ENCODE results near the gene RPL18A. TPM values are rescaled to one million over a fixed set of nuclear protein-coding genes. Genes with fewer than 3 reads are reported as not detected.

RPL18A gene
- total and polyA plus RNA-seq, 2 experiments from 2014 or later, result 837 to 1,456 TPM

DNA sequence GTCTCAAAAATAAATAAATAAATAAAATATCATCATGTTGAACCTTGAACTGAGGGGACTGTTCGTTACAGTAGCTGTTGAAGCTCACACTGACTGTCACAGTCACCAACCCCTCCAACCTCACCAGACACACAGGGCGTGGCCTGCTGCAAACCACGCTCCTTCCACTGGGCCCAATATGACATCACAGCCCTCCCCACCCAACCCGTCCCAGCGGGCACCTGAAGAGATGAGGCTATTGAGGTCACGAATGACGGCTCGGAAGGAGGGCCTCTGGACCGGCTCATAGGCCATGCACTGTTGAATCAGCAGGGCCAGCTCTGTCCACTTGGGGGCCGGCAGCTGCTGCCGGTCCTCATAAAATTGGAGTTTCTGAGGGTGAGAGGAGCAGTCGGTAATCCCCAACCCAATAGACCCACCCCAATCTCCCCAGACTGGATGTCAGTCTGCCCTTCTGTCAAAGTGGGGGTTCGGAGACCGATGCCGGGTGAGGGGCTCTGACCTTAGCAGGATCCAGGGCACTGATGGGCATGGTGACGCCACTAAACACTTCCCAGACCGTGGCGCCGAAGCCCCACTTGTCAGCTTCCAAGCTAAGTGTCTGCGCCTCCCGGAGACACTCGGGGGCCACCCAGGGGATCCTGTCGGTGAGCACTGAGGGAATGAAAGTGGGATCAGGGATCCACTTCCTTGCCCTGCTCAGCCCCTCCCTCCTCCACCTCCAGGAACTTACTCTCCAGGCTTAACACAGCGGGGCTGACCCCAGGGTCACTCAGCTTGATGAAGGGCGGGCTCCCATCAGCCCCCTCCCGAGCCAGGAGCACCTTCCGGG lies 25.1 kb upstream of the RPL18A start:
- Histone ChIP-seq H3K4me3 (no peak overlapping the region), H3F3A (ENCODE audit: insufficient read depth) (no peaks in the 10 kb centered on the region), H3K79me2 (ENCODE audit: insufficient read depth) (no peaks in the 10 kb centered on the region), H3K4me1 (ENCODE audit: insufficient read depth) (no peaks in the 10 kb centered on the region), H3K27me3 (replicated peaks; ENCODE audit: insufficient read depth) (no peaks in the 10 kb centered on the region), H3K27ac (no peak overlapping the region), H4K20me1 (ENCODE audit: insufficient read depth) (no peaks in the 10 kb centered on the region), H3K36me3 (ENCODE audit: low read depth) (no peaks in the 10 kb centered on the region), H3K9me2 (ENCODE audit: insufficient read depth) (no peaks in the 10 kb centered on the region), H3K9me3 (ENCODE audit: low read depth) (no peaks in the 10 kb centered on the region), H2AFZ (no peak overlapping the region), H3K9ac (no peak overlapping the region), H3K4me2 (ENCODE audit: unreplicated experiment) (no peak overlapping the region)
- 78 to 80% methylated on average over 27 of the region's 27 CpGs for WGBS, 2 experiments (ENCODE audit: low coverage in 1 of 2, low lambda C conversion rate in 2 of 2, missing lambda C conversion rate in 2 of 2)
- peak; percentile 7 for DNase-seq
- TF ChIP-seq EZH2 (IDR thresholded peaks at IDR 0.05; ENCODE audit: insufficient read depth, poor library complexity, severe bottlenecking) (no peak), EZH2phosphoT487 (IDR thresholded peaks at IDR 0.05; ENCODE audit: insufficient read depth, low read depth) (no peak)
- in situ Hi-C loops (cut with MboI), result no loop called here

DNA sequence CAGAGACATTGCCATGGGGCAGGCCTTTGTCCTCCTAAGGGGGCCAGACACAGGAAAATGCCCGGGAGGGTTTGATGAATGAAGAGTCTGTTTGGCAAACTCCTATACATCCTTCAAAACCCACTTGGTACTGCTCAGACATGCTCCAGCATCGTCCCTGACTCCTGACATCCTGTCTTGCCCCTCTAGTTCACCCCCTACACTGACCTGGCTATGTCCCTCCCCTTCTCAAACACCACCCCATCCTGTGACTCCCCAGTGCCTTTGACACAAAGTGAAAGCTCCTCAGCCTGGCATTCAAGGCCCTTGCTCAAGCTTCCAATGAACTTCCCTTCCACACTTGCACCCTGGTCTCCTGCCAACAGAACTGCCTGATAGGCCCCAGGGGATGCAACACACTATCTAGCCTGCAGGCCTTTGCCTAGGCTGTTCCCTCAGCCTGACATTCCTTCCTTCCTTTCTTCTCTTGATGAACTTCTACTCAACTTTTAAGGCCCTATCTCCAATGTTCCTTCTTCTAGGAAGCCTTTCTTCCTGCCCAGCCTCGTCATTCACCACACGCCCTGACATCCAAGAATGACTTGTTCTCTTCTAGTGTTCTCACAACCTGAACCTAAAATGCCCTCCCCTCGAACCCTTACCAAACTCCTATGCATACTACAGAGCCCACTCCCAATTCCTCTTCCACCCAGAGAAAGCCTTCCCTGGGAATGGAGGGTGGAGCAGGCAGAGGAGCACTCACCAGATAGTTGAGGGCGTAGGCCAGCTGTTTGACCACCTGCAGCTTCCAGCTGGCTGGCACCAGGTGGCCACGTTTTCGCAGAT lies 24.3 kb upstream of the RPL18A start:
- Histone ChIP-seq H3K9me2 (ENCODE audit: insufficient read depth) (no peaks in the 10 kb centered on the region), H3F3A (ENCODE audit: insufficient read depth) (no peaks in the 10 kb centered on the region), H4K20me1 (ENCODE audit: insufficient read depth) (no peaks in the 10 kb centered on the region), H3K79me2 (ENCODE audit: insufficient read depth) (no peaks in the 10 kb centered on the region), H3K9me3 (ENCODE audit: low read depth) (no peaks in the 10 kb centered on the region), H2AFZ (no peak overlapping the region), H3K27ac (no peak overlapping the region), H3K4me2 (ENCODE audit: unreplicated experiment) (no peak overlapping the region), H3K27me3 (replicated peaks; ENCODE audit: insufficient read depth) (no peaks in the 10 kb centered on the region), H3K4me3 (no peak overlapping the region), H3K36me3 (ENCODE audit: low read depth) (no peaks in the 10 kb centered on the region), H3K9ac (no peak overlapping the region), H3K4me1 (ENCODE audit: insufficient read depth) (no peaks in the 10 kb centered on the region)
- in situ Hi-C loops (cut with MboI), result no loop called here
- no peak for TF ChIP-seq EZH2phosphoT487 (IDR thresholded peaks at IDR 0.05; ENCODE audit: insufficient read depth, low read depth)
- TF ChIP-seq EZH2 (IDR thresholded peaks at IDR 0.05; ENCODE audit: insufficient read depth, poor library complexity, severe bottlenecking), result no peak
- 55 to 61% methylated on average over 8 of the region's 8 CpGs for WGBS, 2 experiments (ENCODE audit: low coverage in 1 of 2, low lambda C conversion rate in 2 of 2, missing lambda C conversion rate in 2 of 2)
- DNase-seq, result no peak

DNA sequence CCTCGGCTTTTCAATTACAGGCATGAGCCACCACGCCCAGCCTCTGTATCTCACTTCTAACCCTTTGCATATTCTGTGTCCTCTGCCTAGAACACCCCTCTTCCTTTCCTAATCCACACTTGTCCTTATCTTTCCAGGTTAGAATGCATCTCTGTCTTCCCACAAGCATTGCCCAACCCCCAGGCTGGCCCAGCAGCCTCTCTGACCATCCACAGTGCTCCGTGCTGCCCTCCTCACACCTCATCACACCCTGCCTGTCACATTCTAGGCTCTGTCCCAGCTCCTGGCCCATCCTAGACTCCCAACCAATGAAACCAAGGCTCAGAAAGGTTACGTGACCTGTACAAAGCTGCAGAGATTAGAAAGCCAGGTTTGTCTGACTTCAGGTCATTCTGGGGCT lies 23.2 kb upstream of the RPL18A start:
- no peak for TF ChIP-seq EZH2phosphoT487 (IDR thresholded peaks at IDR 0.05; ENCODE audit: insufficient read depth, low read depth)
- TF ChIP-seq EZH2 (IDR thresholded peaks at IDR 0.05; ENCODE audit: insufficient read depth, poor library complexity, severe bottlenecking), result no peak
- H3K9me2 ChIP-seq (ENCODE audit: insufficient read depth), result no peaks in the 10 kb centered on the region
- DNase-seq, result no peak
- no peaks in the 10 kb centered on the region for H3K4me1 ChIP-seq (ENCODE audit: insufficient read depth)
- no peaks in the 10 kb centered on the region for H3K27me3 ChIP-seq (replicated peaks; ENCODE audit: insufficient read depth)
- H3K27ac ChIP-seq, result no peak overlapping the region
- no peak overlapping the region for H2AFZ ChIP-seq
- no peaks in the 10 kb centered on the region for H4K20me1 ChIP-seq (ENCODE audit: insufficient read depth)
- no peaks in the 10 kb centered on the region for H3F3A ChIP-seq (ENCODE audit: insufficient read depth)
- no peak overlapping the region for H3K9ac ChIP-seq
- 74 to 77% methylated on average over 4 of the region's 4 CpGs for WGBS, 2 experiments (ENCODE audit: low coverage in 1 of 2, low lambda C conversion rate in 2 of 2, missing lambda C conversion rate in 2 of 2)
- H3K79me2 ChIP-seq (ENCODE audit: insufficient read depth), result no peaks in the 10 kb centered on the region
- no peaks in the 10 kb centered on the region for H3K36me3 ChIP-seq (ENCODE audit: low read depth)
- H3K4me3 ChIP-seq, result no peak overlapping the region
- in situ Hi-C loops (cut with MboI), result no loop called here
- no peak overlapping the region for H3K4me2 ChIP-seq (ENCODE audit: unreplicated experiment)
- no peaks in the 10 kb centered on the region for H3K9me3 ChIP-seq (ENCODE audit: low read depth)

DNA sequence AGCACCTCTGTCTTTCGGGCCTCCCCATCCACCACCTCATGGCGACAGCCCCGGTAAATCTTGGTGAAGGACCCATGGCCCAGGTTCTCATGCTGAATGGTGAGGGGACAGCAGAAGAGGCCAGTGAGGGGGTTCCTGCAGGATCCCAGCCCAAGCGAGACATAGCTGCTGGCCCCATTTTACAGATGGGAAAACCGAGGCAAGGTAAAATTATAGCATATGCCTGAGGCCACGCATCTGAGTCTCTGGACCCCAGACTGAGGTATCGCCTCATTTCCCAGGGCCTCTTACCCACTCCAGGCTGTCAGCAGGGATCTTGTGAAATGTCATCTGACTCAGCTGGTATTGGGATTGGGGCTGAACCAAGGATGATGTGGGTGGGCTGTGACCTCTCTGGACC lies 21.7 kb upstream of the RPL18A start:
- Histone ChIP-seq H3K27ac (no peak overlapping the region), H3K4me1 (ENCODE audit: insufficient read depth) (no peaks in the 10 kb centered on the region), H3K36me3 (ENCODE audit: low read depth) (no peaks in the 10 kb centered on the region), H3F3A (ENCODE audit: insufficient read depth) (no peaks in the 10 kb centered on the region), H3K79me2 (ENCODE audit: insufficient read depth) (no peaks in the 10 kb centered on the region), H3K4me2 (ENCODE audit: unreplicated experiment) (no peak overlapping the region), H3K9me2 (ENCODE audit: insufficient read depth) (no peaks in the 10 kb centered on the region), H3K9me3 (ENCODE audit: low read depth) (no peaks in the 10 kb centered on the region), H4K20me1 (ENCODE audit: insufficient read depth) (no peaks in the 10 kb centered on the region), H3K9ac (no peak overlapping the region), H2AFZ (no peak overlapping the region), H3K27me3 (replicated peaks; ENCODE audit: insufficient read depth) (no peaks in the 10 kb centered on the region), H3K4me3 (no peak overlapping the region)
- TF ChIP-seq EZH2 (IDR thresholded peaks at IDR 0.05; ENCODE audit: insufficient read depth, poor library complexity, severe bottlenecking), result no peak
- no peak for TF ChIP-seq EZH2phosphoT487 (IDR thresholded peaks at IDR 0.05; ENCODE audit: insufficient read depth, low read depth)
- in situ Hi-C loops (cut with MboI), result no loop called here
- no peak for DNase-seq
- 80 to 84% methylated on average over 7 of the region's 7 CpGs for WGBS, 2 experiments (ENCODE audit: low coverage in 1 of 2, low lambda C conversion rate in 2 of 2, missing lambda C conversion rate in 2 of 2)

Measured in GM23248 (cell line).